AG10803 (cell line): Measurements from ENCODE around the gene NEB.

Source experiments
- DNase-seq: peaks from one replicate; pipeline ENCODE4 v3.0.0; 2010; ENCODE audit warnings: low read depth
- H3K4me3 ChIP-seq: 2 replicates; pipeline ENCODE4 v1.5.1; 2011; ENCODE audit warnings: mild to moderate bottlenecking, low read length, control low read depth
- CTCF ChIP-seq: conservative IDR thresholded peaks from 2 replicates; pipeline ENCODE4 v1.5.1; 2011; ENCODE audit warnings: mild to moderate bottlenecking, low read length, control low read depth, inconsistent platforms

Gene NEB

GRCh38 chr2:151661625-151662024, 72.7 kb downstream of the NEB start:
- DNase-seq: no peak
- no peak for TF ChIP-seq CTCF

GRCh38 chr2:151658081-151658480, 76.2 kb downstream of the NEB start:
- no peak overlapping the region for H3K4me3 ChIP-seq
- no peak for DNase-seq
- TF ChIP-seq CTCF: no peak

More at GRCh38 chr2:151661625-151662024, 72.7 kb downstream of the NEB start:
- no peak overlapping the region for H3K4me3 ChIP-seq

GRCh38 chr2:151657667-151658076, 76.6 kb downstream of the NEB start:
- no peak overlapping the region for H3K4me3 ChIP-seq
- TF ChIP-seq CTCF: no peak
- DNase-seq: no peak

- no peak for TF ChIP-seq CTCF
- DNase-seq: no peak
- no peak overlapping the region for H3K4me3 ChIP-seq
These were observed 78.4 kb downstream of the NEB start for GRCh38 chr2:151655663-151656398.

GRCh38 chr2:151654891-151655290, 79.4 kb downstream of the NEB start:
- TF ChIP-seq CTCF: no peak
- no peak overlapping the region for H3K4me3 ChIP-seq
- DNase-seq: no peak

GRCh38 chr2:151654085-151654484, 80.2 kb downstream of the NEB start:
- no peak overlapping the region for H3K4me3 ChIP-seq
- no peak for DNase-seq
- TF ChIP-seq CTCF: no peak

GRCh38 chr2:151651274-151651673, 83.0 kb downstream of the NEB start:
- TF ChIP-seq CTCF: no peak
- H3K4me3 ChIP-seq: no peak overlapping the region
- no peak for DNase-seq
